ENCODE data around the gene UNC93A.
"Not testable (repeated sequence)": the region's sequence is repeated elsewhere in the genome, so short reads cannot be mapped to it uniquely, and the experiment has no call there.

DNA sequence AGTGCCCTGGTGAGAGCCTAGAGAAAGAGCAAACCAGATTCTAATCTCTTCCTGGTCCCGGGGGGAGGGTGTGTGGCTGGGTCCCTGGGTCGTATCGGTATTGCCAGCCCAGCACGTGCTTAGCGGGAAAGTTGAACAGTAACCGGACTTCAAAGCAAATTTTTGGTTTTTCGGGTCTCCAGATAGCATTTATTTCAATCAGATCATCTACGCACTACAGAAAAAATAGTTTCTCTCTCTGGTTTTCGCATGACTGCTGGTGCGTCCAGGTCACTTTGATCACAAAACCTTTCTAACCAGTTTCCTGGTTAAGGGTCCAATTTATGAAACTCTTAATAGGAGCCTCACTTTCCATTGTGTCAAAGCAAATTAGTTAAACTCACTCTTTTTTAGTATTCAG is 27.7 kb downstream of the UNC93A start:
- TF ChIP-seq POLR2AphosphoS5, POLR2A (IDR thresholded peaks at IDR 0.05; ENCODE audit: low read depth, low read length): not testable (repeated sequence)
